Erythroblast (primary cell): ENCODE results near the gene RNU6-9.

Experiments
- GATA1 ChIP-seq: IDR thresholded peaks from 2 replicates; pipeline ENCODE4 v1.6.1; 2011; ENCODE audit warnings: low read depth, mild to moderate bottlenecking, control low read depth, low read length, moderate library complexity
- POLR2A ChIP-seq: IDR thresholded peaks from 2 replicates; pipeline ENCODE4 v1.6.1; 2011; ENCODE audit warnings: mild to moderate bottlenecking, low read length

GRCh38 chr19:858868-859843, 34.1 kb upstream of the RNU6-9 start, which contains the start of gene CFD:
- TF ChIP-seq POLR2A: no peak
- no peak for TF ChIP-seq GATA1
